ENCODE results near the gene TAAR6. TPM values are rescaled to one million over a fixed set of nuclear protein-coding genes. Genes with fewer than 3 reads are reported as not detected.
"Not testable (repeated sequence)": the region's sequence is repeated elsewhere in the genome, so short reads cannot be mapped to it uniquely, and the experiment has no call there.

Gene TAAR6
- total RNA-seq, 2 donors from 2014 or later = not detected

DNA sequence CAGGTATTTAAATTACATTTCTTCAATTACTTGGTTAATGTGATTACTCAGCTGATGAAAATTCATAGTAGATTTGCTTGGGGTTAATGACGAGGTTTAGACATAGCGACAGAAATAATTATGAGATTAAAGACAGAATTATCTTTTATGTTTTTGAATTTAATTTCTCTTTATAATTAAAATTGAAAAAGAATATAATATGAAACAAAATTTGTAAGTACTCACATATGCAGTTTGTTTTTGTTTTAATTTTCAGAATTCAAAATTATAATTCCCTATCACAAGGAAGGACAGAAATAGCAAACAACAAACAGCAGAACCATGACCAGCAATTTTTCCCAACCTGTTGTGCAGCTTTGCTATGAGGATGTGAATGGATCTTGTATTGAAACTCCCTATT is 17.8 kb upstream of the TAAR6 start, which contains the start of gene TAAR8:
Gene TAAR8, plus strand, starts transcription at position 301 of the 400 bp plus-strand sequence. Its CDS starts 21 bp downstream, at position 322.
- Mint-ChIP-seq H3K27ac (no peak within 1 kb of the TSS), H3K4me3 (no peak within 1 kb of the TSS), H3K27me3 (peaks cover 23 to 24% of the 10 kb centered on the region in 2 donors), H3K4me1 (ENCODE audit: low read depth in 2 of 2) (no peaks in the 10 kb centered on the region), H3K36me3 (no peaks in the 10 kb centered on the region), H3K9me3 (no peaks in the 10 kb centered on the region)
- ATAC-seq (no peak), DNase-seq (ENCODE audit: low spot score) (no peak)

DNA sequence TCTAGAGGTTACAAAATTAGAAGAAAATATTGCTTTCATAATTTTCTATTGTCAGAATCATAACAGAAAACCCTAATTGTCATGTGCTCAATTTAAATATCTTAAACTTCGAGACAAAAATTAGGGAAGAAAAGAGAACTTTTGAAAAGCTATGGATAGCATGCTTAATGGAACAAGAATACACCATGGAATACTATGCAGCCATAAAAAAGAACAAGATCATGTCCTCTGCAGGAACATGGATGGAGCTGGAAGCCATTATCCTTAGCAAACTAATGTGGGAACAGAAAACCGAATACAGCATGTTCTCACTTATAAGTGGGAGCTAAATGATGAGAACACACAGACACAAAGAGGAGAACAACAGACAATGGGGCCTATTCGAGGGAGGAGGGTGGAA is 10.0 kb upstream of the TAAR6 start:
- not testable (repeated sequence) for ATAC-seq; H3K9me3 Mint-ChIP-seq; H3K4me1 Mint-ChIP-seq (ENCODE audit: low read depth in 2 of 2); H3K27ac Mint-ChIP-seq; DNase-seq (ENCODE audit: low spot score); H3K4me3 Mint-ChIP-seq; H3K36me3 Mint-ChIP-seq
- peaks cover 22 to 38% of the 10 kb centered on the region in 2 donors for H3K27me3 Mint-ChIP-seq

DNA sequence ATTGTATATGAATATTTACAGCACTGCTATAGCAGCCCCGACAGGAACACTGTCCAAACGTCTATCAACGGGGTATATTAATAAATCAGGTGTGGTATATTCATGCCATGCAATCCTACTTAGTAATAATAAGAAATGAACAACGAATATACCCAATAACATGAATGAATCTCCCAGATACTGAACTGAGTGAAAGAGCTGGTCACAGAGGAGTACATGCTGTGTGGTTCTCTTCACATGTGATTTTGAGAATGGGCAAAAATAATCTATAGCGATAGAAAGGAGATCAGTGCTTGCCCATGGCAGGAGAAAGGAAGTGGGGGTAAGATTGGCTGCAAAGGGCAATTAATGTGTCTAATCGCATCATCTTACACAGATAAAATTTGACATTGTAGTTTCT is 3.7 kb upstream of the TAAR6 start:
- no peak overlapping the region for H3K27ac Mint-ChIP-seq
- H3K4me1 Mint-ChIP-seq (ENCODE audit: low read depth in 2 of 2) = no peaks in the 10 kb centered on the region
- ATAC-seq = no peak
- no peak overlapping the region for H3K4me3 Mint-ChIP-seq
- no peak for DNase-seq (ENCODE audit: low spot score)
- no peaks in the 10 kb centered on the region for H3K36me3 Mint-ChIP-seq
- H3K27me3 Mint-ChIP-seq = peaks cover 20 to 38% of the 10 kb centered on the region in 2 donors
- H3K9me3 Mint-ChIP-seq = no peaks in the 10 kb centered on the region

DNA sequence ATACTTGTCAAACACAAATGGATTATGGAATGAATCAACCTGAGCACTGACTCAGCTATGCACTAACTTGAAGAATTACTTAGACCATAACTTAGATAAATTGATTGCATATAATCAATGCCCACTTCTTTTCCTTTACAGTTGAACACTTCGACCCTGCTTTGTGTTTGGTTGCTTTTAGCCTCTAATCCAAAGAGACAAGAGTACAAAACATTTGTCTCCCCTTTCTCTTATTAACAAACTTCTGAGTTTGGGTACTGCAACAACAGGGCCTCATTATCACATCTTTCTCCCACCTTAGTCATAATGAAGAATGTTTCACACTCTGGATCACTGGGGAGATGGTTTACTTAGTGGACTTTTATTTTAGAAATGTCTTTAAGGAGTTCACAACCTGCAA is 2.6 kb upstream of the TAAR6 start:
- H3K36me3 Mint-ChIP-seq = no peaks in the 10 kb centered on the region
- H3K4me3 Mint-ChIP-seq = no peak overlapping the region
- peaks cover 20 to 36% of the 10 kb centered on the region in 2 donors for H3K27me3 Mint-ChIP-seq
- H3K27ac Mint-ChIP-seq = no peak overlapping the region
- ATAC-seq (no peak), DNase-seq (ENCODE audit: low spot score) (no peak)
- H3K9me3 Mint-ChIP-seq = no peaks in the 10 kb centered on the region
- H3K4me1 Mint-ChIP-seq (ENCODE audit: low read depth in 2 of 2) = no peaks in the 10 kb centered on the region

DNA sequence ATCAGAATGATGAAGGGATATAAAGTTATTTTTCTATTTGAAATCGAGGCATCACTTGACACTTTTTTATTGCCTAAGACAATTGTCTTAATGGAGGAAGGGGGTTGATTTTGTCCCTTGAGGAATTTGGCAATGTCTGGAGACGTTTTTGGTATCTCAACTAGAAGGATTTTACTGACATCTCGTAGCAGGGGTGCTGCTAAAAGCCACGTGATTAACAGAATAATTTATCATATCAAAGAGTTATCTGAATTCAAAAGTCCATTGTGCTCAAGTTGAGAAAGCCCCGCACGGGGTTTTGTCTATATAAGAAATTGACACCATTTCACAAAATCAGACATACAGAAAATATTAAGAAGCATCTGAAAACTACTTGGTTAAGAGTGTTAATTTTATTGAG is 1.5 kb upstream of the TAAR6 start:
- H3K36me3 Mint-ChIP-seq = peaks cover 4% of the 10 kb centered on the region
- H3K9me3 Mint-ChIP-seq = no peaks in the 10 kb centered on the region
- ATAC-seq = no peak
- H3K27me3 Mint-ChIP-seq = peaks cover 20 to 36% of the 10 kb centered on the region in 2 donors
- no peak overlapping the region for H3K4me3 Mint-ChIP-seq
- no peak overlapping the region for H3K27ac Mint-ChIP-seq
- DNase-seq (ENCODE audit: low spot score) = no peak
- no peaks in the 10 kb centered on the region for H3K4me1 Mint-ChIP-seq (ENCODE audit: low read depth in 2 of 2)

DNA sequence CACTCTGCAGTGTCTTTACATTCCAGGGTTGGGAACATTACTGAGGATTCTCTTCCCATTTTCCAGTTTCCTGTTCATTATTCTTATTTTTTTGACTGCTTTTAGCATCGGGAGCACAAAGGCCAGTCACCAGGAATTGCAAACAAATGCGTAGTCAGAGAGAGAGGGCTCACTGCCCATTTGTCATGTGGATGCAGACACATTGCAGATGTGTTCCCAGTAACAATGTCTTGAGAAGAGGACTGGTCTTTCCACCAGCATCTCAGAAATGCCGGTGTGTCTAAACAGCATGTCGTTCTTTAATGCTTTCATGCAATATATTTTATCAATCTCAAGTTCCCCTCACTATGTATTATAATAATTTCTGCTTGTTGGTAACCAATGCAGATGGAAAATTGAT is 952 bp upstream of the TAAR6 start:
- H3K9me3 Mint-ChIP-seq = no peaks in the 10 kb centered on the region
- DNase-seq (ENCODE audit: low spot score) = no peak
- no peak overlapping the region for H3K27ac Mint-ChIP-seq
- H3K4me1 Mint-ChIP-seq (ENCODE audit: low read depth in 2 of 2) = no peaks in the 10 kb centered on the region
- H3K36me3 Mint-ChIP-seq = peaks cover 4% of the 10 kb centered on the region
- H3K27me3 Mint-ChIP-seq = peaks cover 20 to 41% of the 10 kb centered on the region in 2 donors
- H3K4me3 Mint-ChIP-seq = no peak overlapping the region
- no peak for ATAC-seq

DNA sequence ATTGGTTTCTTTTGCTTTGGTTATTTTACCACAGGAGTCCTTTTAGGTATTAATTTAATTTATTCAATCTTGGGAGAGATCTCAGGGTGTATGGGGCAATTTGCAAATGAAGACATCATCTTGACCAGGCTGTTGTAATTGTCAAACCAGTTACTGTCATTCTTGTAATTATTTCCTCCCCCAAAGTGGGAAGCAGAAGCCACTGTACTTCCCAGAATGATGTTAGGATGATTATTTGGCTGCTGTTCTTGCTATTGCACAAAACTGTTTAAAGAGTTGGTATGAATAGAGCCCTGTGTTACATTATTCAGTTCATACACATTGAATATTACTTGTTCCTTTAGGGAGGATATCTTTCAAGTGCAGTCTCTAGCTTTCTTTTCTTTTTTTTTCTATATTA is 1.7 kb downstream of the TAAR6 start:
- ATAC-seq (no peak), DNase-seq (ENCODE audit: low spot score) (no peak)
- no peaks in the 10 kb centered on the region for H3K4me1 Mint-ChIP-seq (ENCODE audit: low read depth in 2 of 2)
- peaks cover 4% of the 10 kb centered on the region for H3K36me3 Mint-ChIP-seq
- no peak overlapping the region for H3K27ac Mint-ChIP-seq
- peaks cover 18 to 28% of the 10 kb centered on the region in 2 donors for H3K27me3 Mint-ChIP-seq
- no peaks in the 10 kb centered on the region for H3K9me3 Mint-ChIP-seq
- H3K4me3 Mint-ChIP-seq = no peak overlapping the region

DNA sequence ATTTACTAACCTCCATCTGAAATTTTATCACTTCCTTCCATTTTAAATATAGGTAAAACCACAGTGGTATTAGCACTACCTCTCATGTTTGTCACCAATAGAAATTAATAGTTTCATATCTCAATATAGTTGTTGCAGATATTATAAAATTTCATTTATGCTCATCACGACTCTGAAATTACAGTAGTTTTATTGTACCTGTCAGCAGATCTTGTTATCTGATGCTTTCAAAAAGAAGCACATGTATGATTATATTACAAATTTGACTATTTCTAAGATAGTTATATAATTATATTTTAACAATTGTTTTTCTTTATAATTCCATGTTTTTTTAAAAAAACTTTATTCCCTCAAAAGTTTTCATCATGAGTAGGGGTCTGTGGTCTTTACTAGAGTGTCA is 14.6 kb downstream of the TAAR6 start:
- Mint-ChIP-seq H3K36me3 (no peaks in the 10 kb centered on the region), H3K4me3 (no peak overlapping the region), H3K27ac (no peak overlapping the region), H3K9me3 (no peaks in the 10 kb centered on the region), H3K4me1 (ENCODE audit: low read depth in 2 of 2) (peaks cover 4% of the 10 kb centered on the region in 2 donors), H3K27me3 (peaks cover 16 to 25% of the 10 kb centered on the region in 2 donors)
- ATAC-seq = no peak
- DNase-seq (ENCODE audit: low spot score) = no peak

DNA sequence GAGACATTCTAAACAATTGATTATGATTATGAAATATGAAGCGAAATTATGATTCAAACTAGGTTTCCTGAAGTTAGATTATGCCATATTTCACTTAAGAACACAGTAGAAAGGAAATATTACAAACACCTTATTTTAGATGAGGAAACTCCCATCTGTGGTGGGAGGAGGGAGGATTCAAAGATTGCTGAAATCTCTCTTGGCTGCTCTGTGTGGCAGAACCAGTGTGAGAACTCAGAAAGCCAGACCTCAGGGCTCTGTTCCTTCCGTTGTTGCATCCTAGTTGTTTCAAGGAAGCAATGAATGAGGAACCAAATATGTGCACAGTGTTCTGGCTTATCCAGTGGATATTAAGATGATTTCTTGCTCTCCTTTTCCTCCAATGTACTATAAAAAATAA is 17.3 kb downstream of the TAAR6 start:
- Mint-ChIP-seq H3K27me3 (peaks cover 7 to 19% of the 10 kb centered on the region in 2 donors), H3K36me3 (no peaks in the 10 kb centered on the region), H3K27ac (no peak overlapping the region), H3K9me3 (no peaks in the 10 kb centered on the region), H3K4me3 (no peak overlapping the region), H3K4me1 (ENCODE audit: low read depth in 2 of 2) (peaks cover 4% of the 10 kb centered on the region in 2 donors)
- ATAC-seq (no peak), DNase-seq (ENCODE audit: low spot score) (no peak)

DNA sequence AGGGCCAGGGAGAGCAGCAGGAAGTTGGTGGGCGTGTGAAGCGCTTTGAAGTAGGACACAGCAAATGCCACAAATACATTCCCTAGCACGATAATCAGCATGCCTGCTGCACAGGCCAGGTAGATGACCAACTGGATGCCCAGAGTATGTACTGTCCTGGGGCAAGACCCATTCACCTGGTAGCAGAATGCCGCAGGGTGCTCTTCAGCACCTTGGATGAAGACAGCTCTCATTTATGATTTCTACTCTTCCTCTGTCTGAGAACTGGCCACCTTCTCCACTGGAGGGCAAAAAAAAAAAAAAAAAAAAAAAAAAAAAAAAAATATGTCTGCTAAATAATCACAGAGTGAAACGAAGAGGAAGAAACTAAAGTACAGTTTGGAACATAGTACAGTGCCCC is 19.3 kb downstream of the TAAR6 start, which contains the start of gene TAAR5:
Gene TAAR5, minus strand, starts transcription at position 288 of the 400 bp plus-strand sequence. Its CDS starts 55 bp downstream, at position 233.
- Mint-ChIP-seq H3K4me1 (ENCODE audit: low read depth in 2 of 2) (peaks cover 7 to 9% of the 10 kb centered on the region in 2 donors), H3K36me3 (no peaks in the 10 kb centered on the region), H3K27ac (no peak within 1 kb of the TSS), H3K4me3 (no peak within 1 kb of the TSS), H3K27me3 (peaks cover 7 to 18% of the 10 kb centered on the region in 2 donors), H3K9me3 (no peaks in the 10 kb centered on the region)
- no peak for DNase-seq (ENCODE audit: low spot score)
- no peak for ATAC-seq

DNA sequence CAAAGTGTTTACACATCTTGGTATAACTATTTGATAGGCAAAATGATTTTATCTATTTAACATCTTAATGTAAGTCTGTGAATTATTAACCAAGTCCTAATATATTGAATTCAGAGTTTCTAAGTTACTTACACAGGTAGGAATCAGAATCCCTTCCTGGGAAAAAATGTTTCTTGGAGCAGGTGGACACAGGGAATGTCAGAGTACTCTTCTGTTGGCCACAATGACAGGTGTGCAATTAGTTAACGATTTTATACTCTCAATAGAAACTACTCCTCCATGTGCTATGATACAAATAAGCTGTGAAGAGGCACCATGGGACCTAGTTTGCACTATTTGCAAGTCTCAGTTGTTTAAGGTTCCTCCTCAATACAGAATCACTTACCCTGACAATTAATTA is 20.2 kb downstream of the TAAR6 start:
- ATAC-seq = no peak
- Mint-ChIP-seq H3K36me3 (no peaks in the 10 kb centered on the region), H3K27ac (no peak overlapping the region), H3K9me3 (no peaks in the 10 kb centered on the region), H3K4me1 (ENCODE audit: low read depth in 2 of 2) (peaks cover 7 to 9% of the 10 kb centered on the region in 2 donors), H3K27me3 (peaks cover 7 to 18% of the 10 kb centered on the region in 2 donors), H3K4me3 (no peak overlapping the region)
- DNase-seq (ENCODE audit: low spot score) = no peak

DNA sequence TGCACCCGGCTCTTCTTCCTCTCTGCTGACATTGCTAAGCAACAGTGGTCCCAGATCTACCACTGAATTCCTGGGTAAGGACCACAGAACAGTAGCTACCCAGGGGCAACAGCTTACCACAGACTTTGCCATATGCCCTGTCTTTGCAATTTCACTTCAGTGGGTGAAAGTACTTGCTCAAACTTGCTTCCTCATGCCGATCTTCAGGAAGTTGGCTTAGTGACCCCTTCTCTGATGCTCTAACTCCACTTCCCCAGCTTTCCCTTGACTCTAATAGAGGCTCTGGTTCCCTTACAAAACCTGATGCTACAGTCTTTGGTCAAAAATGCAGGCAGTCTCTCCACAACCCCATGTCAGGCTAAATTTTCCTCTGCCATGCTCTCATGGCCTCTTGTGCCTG is 22.7 kb downstream of the TAAR6 start:
- Mint-ChIP-seq H3K36me3 (no peaks in the 10 kb centered on the region), H3K9me3 (no peaks in the 10 kb centered on the region), H3K27ac (no peak overlapping the region), H3K4me3 (no peak overlapping the region), H3K4me1 (ENCODE audit: low read depth in 2 of 2) (peaks cover 7 to 9% of the 10 kb centered on the region in 2 donors), H3K27me3 (peaks cover 12 to 16% of the 10 kb centered on the region in 2 donors)
- ATAC-seq = no peak
- DNase-seq (ENCODE audit: low spot score) = no peak

DNA sequence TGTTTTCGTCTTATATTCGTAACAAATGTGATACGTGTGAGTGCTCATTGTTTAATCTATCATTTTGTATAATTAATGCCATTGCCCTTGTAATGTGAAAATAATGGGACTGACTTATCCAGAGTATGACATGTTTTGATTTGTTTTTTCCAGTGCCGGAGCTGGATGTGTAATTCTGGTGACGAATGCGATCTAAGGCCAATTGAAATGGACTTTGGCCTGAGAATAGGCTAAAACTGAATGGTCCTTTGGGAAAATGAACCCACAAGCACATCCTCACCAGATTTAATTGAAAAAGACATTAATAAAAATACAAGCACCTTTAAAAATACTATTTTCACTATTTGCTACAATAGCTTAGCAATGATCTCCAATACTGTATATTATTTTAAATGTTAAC is 26.1 kb downstream of the TAAR6 start:
- H3K9me3 Mint-ChIP-seq = no peaks in the 10 kb centered on the region
- no peak for ATAC-seq

DNA sequence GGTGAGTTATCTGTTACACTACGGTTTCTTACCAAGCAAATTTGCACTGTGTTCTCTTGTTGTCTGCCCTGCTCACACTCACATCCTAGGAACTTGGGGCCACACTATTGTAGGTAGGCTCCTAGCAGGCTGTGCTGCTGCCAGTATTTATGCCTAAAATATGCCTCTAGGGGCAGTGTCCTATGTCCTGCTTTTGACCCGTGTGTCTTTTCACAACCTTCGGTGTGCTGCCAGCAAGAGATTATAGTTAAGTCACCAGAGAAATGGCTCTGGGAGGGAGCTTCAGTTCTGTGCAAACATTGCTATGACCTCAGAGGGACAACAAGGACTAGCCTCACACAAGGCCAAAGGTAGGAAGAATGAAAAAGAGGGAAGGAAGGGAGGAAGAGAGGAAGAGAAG is 28.4 kb downstream of the TAAR6 start:
- DNase-seq (ENCODE audit: low spot score) (no peak), ATAC-seq (no peak)
- Mint-ChIP-seq H3K27me3 (peaks cover 11 to 22% of the 10 kb centered on the region in 2 donors), H3K36me3 (no peaks in the 10 kb centered on the region), H3K9me3 (no peaks in the 10 kb centered on the region), H3K4me3 (no peak overlapping the region), H3K27ac (no peak overlapping the region), H3K4me1 (ENCODE audit: low read depth in 2 of 2) (peaks cover 2 to 5% of the 10 kb centered on the region in 2 donors)

More for the DNA sequence above, 26.1 kb downstream of the TAAR6 start:
- H3K27me3 Mint-ChIP-seq = peaks cover 11 to 22% of the 10 kb centered on the region in 2 donors
- DNase-seq (ENCODE audit: low spot score) = no peak
- H3K36me3 Mint-ChIP-seq = no peaks in the 10 kb centered on the region
- H3K4me1 Mint-ChIP-seq (ENCODE audit: low read depth in 2 of 2) = peaks cover 6 to 10% of the 10 kb centered on the region in 2 donors
- H3K4me3 Mint-ChIP-seq = no peak overlapping the region
- H3K27ac Mint-ChIP-seq = no peak overlapping the region

DNA sequence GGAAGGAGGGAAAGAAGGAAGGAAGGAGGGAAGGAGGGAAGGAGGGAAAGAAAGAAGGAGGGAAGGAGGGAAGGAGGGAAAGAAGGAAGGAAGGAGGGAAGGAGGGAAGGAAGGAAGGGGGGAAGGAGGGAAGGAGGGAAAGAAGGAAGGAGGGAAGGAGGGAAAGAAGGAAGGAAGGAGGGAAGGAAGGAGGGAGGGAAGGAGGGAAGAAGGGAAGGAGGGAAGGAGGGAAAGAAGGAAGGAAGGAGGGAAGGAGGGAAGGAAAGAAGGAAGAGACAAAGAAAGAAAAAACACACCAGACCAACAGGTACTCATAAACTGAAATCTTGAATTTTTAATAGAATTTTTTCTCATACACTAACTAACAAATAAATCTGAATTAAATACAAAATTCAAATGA is 30.8 kb downstream of the TAAR6 start:
- not testable (repeated sequence) for H3K36me3 Mint-ChIP-seq; H3K9me3 Mint-ChIP-seq; ATAC-seq; H3K4me3 Mint-ChIP-seq; H3K4me1 Mint-ChIP-seq (ENCODE audit: low read depth in 2 of 2); DNase-seq (ENCODE audit: low spot score); H3K27ac Mint-ChIP-seq
- H3K27me3 Mint-ChIP-seq = peaks cover 5 to 22% of the 10 kb centered on the region in 2 donors
